HG03558 (cell line): ENCODE results near the gene MAP3K19.
"Not testable (repeated sequence)": the region's sequence is repeated elsewhere in the genome, so short reads cannot be mapped to it uniquely, and the experiment has no call there.

ENCODE experiments used
- ATAC-seq: cut with Tn5 transposase; IDR thresholded peaks from one replicate; pipeline ENCODE4 v1.9.1; 2021; ENCODE audit warnings: moderate number of reproducible peaks; ENCODE audit not compliant: unreplicated experiment; ENCODE audit errors: extremely low read depth

MAP3K19 gene, protein sequence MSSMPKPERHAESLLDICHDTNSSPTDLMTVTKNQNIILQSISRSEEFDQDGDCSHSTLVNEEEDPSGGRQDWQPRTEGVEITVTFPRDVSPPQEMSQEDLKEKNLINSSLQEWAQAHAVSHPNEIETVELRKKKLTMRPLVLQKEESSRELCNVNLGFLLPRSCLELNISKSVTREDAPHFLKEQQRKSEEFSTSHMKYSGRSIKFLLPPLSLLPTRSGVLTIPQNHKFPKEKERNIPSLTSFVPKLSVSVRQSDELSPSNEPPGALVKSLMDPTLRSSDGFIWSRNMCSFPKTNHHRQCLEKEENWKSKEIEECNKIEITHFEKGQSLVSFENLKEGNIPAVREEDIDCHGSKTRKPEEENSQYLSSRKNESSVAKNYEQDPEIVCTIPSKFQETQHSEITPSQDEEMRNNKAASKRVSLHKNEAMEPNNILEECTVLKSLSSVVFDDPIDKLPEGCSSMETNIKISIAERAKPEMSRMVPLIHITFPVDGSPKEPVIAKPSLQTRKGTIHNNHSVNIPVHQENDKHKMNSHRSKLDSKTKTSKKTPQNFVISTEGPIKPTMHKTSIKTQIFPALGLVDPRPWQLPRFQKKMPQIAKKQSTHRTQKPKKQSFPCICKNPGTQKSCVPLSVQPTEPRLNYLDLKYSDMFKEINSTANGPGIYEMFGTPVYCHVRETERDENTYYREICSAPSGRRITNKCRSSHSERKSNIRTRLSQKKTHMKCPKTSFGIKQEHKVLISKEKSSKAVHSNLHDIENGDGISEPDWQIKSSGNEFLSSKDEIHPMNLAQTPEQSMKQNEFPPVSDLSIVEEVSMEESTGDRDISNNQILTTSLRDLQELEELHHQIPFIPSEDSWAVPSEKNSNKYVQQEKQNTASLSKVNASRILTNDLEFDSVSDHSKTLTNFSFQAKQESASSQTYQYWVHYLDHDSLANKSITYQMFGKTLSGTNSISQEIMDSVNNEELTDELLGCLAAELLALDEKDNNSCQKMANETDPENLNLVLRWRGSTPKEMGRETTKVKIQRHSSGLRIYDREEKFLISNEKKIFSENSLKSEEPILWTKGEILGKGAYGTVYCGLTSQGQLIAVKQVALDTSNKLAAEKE (N-terminal part only)

DNA sequence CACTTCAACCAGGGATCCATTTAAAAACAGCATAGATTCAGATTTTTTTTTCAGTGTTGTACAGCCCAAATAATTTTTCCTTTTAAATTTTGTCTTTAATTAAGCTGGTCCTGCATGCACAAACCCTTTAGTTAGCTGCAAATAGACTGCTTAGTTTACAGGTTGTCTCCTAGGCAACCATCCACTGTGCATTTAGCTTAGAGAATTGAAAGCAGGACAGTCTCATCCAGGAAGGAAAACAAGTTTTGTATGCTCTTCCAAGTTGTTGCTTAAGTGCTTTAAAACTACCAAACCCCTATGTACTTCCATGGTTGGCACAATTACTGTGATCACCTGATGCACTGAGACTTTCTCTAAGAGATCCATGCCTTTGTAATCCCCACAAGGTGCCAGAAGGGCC is at the start of gene MAP3K19:
MAP3K19 (minus strand) TSS at position 148 of the 400 bp plus-strand sequence. CDS start 22,800 bp downstream, outside the sequence.
- ATAC-seq: no peak

DNA sequence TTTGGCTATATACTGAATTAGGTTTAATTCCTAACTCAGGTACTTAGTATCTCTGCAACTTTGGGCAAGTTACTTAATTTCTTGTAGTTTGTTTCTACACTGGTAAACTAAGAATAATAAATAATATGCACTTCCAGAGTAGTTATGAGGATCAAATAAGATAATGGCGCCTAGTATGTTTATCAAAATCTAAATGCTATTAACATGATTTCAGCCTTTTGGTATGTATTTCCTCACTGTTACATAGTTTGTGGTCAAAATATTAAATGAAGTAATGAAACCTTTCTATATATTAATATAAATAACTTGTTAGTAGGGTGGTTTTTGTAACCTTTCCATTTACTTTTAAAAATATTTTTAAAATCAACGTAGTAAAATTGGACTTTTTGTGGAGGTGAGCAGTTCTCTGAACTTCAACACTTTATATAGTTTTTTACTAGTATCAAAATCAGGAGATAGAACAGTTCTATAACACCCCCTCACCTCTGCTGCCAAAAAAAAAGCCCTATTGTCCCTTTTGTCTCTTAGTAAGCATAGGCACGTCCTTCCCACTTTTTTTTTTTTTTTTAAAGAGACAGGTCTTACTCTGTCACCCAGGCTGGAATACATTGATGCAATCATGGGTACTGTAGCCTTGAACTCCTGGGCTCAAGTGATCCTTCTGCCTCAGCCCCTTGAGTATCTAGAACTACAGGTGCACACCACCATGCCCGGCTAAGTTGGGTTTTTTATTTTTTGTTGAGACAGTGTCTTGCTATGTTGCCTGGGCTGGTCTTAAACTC is 49.6 kb upstream of the MAP3K19 start:
- no peak for ATAC-seq

DNA sequence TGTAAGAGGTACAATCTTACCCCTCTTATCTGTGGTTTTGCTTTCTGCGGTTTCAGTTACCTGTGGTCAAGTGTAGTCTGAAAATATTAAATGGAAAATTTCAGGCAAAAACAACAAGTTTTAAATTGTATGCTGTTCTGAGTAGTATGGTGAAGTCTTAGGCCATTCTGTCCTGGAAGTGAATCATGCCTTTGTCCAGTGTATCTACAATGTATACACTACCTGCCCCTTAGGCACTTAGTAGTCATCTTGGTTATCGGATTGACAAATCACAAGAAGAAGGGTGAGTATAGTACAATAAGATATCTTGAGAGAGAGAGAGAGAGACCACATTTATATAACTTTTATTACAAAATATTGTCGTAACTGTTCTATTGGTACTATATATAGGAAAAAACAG is 48.3 kb upstream of the MAP3K19 start:
- no peak for ATAC-seq

DNA sequence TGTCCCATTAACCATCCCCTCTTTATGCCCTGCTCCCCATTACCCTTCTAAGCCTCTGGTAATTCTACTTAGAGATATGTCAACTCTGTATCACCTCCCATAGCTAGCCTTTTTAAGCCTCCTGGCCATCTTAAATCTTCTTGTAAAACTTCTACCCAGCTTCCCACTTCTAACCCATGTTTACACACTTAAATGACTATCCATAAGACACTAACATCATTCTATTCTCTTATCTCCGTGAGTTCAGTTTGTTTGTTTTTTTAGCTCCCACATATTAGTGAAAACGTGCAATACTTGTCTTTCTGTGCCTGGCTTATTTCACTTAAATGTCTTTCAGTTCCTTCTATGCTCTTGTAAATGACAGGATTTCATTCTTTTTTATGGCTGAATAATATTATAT is 47.3 kb upstream of the MAP3K19 start:
- ATAC-seq: no peak

DNA sequence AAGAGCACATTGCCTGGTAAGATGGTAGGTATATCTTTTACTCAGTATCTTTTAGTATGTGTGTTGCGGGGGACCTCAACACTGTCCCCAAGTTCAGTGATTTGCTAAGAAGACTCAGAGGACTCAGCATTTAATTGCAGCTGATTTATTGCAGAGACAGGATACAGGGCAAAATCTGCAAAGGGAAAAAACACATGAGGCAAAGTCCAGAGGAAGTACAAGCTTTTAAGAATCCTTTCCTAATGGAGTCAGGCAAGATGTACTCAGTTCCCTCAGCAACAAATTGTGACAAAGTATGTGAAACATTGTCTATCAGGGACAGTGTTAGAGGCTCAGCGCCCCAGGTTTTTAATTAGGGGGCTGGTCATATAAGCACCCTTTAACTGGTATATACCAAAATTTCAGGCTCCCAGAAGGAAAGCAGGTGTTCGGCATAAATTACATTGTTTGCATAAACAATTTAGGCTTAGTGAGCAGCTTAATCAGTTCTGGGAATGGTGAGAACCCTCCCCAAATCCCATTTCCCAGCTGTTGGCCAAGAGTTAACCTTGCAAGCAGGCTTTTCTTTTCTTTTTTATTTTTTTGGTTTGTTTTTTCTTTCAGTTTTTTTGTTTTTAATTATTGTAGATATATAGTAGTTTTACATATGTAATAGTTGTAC is 46.6 kb upstream of the MAP3K19 start:
- ATAC-seq: no peak

DNA sequence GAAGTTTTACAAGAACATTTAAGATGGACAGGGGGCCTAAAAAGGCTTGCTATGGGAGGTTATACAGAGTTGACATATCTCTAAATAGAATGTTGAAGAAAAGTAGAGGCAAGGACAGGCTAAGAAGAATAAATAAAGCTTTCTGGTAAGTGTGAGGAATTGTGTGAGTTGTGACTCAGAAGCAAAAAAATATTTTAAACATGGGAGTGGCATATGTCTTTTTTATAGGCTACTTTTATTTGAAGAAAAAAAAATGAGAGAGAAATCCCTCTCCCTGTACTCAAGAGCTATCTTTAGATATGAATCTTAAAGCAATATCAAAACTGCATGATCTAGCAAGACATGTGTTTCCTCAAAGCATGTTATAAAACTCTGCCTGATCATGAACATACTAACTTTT is 45.9 kb upstream of the MAP3K19 start:
- no peak for ATAC-seq

DNA sequence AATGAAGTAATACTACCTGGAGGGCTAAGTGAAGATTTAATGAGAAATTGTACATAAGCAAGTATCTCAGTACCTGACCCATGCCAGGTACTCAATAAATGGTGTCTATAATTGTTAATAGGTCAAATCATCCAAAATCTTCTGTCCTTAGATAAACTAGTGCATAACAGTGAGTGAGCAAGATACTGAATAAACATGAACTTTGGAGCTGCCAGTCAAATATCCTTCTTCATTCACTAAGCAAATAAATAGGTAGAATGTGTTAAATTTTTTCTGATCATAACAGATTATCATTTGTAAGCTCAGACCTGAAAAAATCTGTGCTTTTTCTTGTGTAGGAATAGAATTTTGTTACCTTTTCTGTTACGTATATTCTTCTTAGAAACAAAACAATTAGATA is 44.4 kb upstream of the MAP3K19 start:
- ATAC-seq: no peak

DNA sequence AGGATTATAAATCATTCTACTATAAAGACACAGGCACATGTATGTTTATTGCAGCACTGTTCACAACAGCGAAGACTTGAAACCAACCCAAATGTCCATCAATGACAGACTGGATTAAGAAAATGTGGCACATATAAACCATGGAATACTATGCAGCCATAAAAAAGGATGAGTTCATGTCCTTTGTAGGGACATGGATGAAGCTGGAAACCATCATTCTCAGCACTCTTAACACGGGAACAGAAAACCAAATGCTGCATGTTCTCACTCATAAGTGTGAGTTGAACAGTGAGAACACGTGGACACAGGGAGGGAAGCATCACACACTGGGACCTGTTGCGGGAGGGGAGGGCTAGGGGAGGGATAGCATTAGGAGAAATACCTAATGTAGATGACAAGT is 42.4 kb upstream of the MAP3K19 start:
- ATAC-seq: not testable (repeated sequence)

DNA sequence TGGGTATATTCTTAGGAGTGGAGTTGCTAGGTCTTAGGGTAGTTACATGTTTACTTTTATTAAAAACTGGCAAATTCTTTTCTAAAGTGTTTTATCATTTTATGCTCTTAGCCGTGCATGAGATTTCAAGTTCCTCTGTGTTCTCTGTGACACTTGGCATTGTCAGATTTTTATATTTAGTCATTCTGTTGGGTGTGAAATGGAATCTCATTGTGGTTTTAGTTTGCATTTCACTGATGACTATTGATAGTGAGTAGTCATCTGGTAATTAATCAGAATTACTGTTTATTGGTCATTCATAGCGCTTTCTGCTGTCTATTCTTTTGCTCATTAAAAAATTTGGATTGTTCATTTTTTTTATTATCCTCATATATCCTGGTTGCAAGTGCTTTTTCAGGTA is 39.0 kb upstream of the MAP3K19 start:
- ATAC-seq: no peak

DNA sequence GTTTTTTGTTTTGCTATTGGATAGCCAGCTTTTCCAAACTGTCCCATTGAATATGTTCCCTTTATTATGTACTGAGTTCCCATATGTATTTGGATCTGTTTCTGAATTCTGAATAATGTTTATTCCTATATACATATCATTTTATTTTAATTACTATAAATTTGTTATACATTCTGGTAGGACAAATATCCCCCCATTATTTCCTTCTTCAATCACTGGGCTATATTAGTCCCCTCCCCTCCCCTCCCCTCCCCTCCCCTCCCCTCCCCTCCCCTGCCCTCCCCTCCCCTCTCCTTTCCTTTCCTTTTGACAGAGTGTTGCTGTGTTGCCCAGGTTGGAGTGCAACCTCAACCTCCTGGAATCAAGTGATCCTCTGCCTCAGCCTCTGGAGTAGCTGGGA is 31.2 kb upstream of the MAP3K19 start:
- no peak for ATAC-seq

DNA sequence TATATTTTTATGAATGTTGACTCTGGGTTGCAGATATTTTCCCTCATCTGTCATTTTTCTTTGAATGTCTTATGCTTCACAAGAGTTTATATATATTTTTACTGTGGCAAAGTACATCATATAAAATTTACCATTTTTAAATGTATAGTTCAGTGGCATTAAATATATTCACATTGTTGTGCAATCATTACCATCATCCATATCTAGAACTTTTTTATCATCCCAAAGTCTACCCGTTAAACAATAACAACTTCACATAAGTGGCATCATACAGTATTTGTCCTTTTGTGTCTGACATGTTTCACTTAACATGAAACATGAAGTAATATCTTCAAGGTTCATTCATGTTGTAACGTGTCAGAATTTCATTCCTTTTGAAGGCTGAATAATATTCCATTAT is 29.3 kb upstream of the MAP3K19 start:
- ATAC-seq: no peak

DNA sequence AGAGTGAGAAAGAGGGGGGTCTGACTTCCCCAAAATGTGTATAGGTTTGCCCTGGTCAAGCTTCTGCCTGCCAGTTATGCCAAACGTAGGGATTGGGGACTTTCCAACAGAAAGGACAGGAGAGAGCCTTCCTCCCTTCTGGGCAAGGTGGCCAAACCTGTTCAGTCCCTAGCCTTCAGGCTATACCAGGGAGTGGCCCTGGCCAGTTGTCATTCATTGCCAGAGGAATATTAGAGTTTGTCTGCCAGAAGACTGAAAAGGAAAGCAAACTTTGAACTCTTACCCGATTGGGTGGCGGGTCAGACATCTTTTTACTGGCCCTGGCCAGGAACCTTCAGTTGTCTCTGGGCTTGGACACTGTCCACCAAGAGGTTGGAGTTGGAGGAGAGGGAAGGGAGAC is 27.0 kb upstream of the MAP3K19 start:
- no peak for ATAC-seq

DNA sequence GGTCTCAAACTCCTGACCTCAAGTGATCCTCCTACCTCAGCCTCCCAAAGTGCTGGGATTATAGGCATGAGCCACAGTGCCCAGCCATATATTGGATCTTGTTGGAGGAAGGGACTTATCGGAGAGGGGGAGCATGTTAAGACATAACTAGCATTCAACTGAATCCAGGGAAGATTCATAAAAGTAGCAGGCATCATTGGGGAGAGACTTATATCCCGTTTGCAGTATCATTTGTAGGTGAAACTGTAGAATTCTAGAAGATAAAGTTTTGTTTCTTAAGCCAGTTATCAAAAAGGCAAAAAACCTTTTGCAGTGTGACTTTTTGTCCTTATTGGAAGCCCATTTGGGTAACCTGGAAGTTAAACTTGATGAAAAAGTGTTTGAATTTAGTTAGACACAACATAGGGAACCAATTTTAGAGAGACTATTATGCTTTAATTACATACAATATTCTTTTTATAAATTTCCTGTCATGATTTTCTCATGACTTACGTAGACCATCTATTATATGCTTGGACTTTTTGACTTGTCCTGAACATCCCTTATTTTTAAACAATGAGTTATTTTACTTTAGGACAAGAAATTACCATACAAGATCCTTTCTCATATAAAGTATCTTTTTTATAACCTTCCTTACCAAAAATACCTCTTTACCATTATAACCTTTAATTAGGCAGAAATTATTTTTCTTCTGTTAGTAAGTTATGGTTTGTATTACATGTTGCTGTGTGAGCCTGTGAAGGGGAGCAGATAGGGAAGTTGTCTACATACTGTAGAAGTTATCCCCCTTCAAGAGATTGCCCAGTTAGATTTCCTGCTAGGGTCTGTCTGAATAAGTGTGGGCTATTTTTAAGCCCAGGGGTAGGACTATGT is 25.1 kb upstream of the MAP3K19 start:
- no peak for ATAC-seq

DNA sequence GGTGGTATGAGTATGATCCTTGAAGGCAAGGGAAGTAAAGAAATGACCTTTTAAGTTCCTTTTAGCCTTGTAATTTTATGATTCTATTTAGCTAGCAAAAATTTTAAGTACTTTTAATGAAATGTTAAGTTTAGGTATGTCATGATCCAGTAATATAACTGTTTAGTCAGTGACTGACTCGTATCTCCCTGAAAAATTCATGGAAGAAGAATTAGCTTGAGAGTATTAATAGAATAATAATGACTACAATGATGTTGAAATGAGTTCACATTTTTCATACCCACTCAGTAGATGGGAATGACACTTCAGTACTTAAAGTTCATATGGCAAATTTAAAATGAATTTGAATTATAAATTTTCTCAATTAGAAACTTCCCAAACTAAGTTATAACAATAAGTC is 19.5 kb upstream of the MAP3K19 start:
- no peak for ATAC-seq

DNA sequence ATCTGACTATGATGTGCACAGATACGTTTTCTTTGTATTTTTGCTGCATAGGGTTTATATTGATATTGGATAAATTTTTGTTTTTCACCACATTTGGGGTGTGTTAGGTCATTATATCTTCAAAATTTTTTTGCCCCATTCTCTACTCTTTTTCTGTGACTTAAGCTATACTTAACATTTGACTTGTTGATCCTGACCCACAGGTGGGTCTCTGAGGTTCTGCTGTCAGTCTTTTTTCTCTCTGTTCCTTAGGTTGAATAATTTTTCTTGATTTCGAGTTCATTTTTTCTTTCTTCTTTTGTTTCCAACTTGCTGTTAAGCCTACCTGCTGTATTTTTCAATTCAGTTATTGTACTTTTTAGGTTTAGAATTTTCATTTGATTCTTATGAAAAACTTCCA is 16.9 kb upstream of the MAP3K19 start:
- ATAC-seq: no peak

DNA sequence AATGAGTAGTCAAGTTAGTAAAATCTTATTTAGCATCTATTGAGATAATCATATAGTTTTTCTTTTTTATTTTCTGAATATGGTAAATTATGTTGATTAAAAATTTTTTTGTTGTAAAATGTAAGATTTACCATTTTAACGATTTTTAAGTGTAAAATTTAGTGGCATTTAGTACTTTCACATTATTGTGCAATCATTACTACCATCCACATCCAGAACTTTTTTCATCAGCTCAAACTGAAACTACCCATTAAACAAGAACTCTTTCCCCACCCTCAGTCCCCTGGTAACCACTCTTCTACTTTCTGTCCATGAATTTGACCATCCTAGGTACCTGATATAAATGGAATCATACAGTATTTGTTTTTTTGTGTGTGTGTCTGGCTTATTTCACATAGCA is 16.0 kb upstream of the MAP3K19 start:
- ATAC-seq: no peak

DNA sequence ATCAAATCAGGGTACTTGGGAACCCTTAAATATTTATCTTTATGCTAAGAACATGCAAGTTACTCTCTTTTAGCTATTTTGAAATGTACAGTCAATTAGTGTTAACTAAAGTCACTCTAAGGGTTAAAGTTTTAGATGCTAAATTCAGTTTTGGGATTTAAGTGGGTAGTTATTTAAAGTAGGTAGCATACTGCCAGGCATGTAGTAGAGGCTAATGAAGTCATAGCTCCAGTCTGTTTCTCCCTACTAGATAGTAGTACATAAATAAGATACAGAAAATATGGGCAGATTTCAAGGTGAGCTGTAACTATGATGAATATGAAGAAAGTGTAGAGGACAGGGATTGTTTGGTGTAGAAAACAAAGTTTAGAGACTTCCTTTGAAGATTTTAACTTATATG is 12.3 kb upstream of the MAP3K19 start:
- no peak for ATAC-seq

DNA sequence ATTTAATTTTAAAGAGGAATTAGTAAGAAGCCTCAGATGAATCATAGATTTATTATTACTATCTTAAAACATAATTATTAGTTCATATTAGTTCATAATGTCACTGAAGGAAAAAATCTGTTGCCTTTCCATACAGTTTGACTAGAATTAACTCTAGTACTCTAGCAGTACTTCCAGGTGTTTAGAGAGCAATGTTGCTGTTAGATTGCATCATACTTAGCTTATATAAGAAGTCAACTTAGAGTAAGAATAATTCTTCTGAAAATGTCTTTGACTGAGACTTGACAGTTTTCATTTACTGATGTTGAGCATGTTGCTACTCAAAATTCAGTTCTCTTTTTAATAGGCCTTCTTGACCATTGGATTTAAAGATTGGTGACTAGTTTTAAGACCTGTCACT is 9.5 kb upstream of the MAP3K19 start:
- ATAC-seq: no peak
